ENCODE data around the gene VPS11.
A peak's percentile ranks its signal among the peaks of the same experiment; 100 is the strongest.

The VPS11 gene

DNA sequence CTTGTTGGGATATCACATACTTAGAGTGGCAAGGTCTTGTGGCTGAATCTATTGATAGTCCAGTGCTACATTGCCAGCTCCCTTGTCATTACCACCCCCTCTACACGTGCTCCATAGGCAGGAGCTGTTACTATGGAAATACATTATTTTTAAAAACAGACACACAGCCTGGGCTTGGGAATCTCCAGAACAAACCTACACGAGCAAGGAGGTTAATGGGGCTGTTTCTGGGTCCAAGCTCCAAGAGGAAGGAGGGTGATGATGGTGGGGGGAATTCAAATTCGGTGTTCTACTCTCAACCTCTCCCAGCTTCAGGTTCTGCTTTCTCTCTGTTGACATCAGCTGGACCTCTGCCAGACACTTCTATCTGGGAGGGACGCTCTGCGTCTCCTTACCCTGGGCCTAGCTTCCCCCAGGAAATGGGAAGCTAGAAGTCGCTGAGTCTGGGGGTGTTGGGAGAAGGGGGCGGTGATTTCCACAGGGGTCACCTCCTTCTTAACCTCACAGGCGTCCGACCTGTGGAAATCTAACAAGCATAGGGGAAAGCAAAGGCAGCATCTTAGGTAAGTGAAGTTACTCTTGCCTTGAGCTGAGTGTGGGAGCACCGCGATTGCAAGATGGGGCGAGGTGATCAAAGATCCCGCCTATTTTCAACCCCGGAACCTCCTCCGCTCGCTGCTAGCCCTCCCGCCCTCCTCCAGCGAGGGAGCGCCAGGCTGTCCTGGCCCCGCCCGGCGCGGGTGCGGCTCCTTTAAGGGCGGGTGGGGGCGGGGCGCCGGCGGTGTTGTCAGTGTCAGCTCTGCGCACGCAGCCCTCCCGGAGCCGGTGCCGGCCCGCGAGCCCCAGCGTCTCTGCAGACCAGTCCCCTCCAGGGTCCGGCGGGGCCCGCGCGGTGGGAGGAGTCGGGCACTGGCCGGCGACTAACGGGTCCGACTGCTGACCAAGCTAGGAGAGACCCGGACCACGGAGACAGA, 39.2 kb downstream of the VPS11 start, which contains the start of gene C2CD2L:
Gene C2CD2L, plus strand, starts transcription at position 781 of the 974 bp plus-strand sequence. CDS start 398 bp downstream, outside the sequence.
- peak; percentile 86 to 88 for DNase-seq

DNA sequence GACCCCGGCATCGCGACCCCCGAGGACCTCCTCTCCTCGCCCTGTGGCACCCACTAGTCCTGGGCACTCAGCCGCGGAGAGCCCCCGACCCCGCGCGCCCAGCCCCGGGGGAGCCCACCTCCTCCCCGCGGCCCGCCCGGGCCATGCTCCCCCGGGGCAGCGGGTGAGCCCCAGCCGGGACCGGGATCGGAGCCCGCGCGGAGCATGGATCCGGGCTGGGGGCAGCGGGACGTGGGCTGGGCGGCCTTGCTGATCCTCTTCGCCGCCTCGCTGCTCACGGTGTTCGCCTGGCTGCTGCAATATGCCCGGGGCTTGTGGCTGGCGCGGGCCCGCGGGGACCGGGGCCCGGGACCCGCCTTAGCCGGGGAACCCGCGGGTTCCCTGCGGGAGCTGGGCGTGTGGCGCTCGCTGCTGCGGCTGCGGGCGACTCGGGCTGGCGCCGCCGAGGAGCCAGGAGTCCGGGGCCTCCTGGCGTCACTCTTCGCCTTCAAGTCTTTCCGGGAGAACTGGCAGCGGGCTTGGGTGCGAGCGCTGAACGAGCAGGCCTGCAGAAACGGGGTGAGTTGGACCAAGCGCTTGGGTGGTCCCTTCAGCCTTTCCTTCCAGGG, 40.0 kb downstream of the VPS11 start:
- DNase-seq, result no peak

DNA sequence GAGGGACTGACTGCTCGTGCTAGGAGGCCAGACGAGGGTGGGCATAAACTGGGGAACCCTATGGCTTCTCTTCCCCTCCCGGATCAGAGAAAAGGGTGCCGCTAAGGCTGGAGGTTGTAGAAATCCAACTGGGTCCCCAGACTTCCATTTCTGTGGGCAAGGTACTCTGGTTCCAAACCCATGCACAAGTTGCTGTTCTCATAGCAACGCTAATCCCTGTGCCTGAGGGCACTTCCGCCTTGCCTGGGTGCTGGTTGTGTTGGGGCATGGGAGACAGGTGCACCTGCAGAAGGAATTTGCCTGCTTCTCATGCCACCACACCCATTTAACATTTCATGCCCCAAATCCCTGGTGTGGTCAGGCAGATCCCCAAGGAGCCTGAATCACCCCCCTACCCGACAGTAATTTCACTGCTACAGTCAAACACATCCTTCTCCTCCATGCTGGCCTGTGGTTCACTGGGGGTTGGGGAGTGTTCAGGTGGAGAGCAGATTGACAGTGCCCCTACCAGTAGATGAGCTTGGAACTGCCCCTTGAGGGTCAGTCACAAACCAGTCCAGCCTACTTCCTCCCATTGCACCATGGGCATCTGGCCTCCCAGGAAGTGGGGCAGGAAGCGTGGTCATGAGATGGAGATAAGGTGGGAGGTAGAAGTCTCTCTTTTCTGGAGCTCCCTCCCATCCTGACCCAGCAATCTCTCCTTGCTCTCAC, 40.7 kb downstream of the VPS11 start:
- DNase-seq, result peak; percentile 65 to 73

DNA sequence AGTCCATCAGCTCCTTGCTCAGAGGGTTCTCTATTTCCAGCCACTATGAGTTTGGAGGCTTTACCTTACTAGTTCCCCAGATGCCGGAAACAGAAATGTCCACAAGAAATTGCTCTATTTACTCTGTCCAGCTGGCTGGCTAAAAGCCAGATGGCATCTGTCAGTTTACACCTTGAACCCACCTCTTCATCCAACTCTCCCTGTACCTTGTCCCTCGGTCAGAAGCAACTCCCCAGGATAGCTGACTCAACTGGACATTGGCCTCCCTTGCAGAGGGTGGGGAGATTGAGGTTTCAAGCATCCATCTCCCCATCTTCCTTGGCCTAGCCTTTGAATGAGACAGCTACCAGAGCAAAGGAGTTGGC, 41.2 kb downstream of the VPS11 start:
- DNase-seq, result no peak

DNA sequence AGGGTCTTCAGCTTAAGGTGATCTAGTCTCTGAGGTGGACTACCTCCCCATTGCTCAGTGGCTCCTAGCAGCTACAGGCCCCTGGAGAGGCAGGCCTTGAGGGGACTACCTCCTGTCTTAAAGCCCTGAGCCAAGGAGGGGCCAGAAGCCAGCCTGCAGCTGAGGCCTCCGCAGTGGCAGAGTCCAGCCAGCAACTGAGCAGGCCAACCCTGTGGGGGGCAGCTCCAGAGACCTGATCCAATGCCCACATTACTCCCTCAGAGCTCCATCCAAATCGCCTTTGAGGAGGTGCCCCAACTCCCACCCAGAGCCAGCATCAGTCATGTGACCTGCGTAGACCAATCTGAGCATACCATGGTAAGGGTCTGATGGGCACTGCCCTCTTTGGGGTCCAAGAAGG, 42.2 kb downstream of the VPS11 start:
- DNase-seq, result no peak

DNA sequence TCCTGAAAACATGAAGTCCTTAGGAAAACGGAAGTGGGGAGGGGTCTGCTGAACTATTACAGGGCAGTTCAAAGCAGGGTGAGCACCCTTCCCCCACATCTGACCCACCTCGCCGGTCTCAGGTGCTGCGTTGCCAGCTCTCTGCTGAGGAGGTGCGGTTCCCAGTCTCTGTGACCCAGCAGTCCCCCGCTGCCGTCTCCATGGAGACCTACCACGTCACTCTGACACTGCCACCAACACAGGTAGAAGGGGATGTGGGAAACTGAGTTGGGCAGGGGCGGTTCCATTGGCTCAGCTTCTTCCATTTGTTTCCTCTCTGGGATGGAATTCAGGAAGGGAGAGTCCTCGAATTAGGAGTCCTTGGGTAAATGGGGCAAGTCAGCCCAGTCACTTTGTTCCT, 42.8 kb downstream of the VPS11 start:
- no peak for DNase-seq

DNA sequence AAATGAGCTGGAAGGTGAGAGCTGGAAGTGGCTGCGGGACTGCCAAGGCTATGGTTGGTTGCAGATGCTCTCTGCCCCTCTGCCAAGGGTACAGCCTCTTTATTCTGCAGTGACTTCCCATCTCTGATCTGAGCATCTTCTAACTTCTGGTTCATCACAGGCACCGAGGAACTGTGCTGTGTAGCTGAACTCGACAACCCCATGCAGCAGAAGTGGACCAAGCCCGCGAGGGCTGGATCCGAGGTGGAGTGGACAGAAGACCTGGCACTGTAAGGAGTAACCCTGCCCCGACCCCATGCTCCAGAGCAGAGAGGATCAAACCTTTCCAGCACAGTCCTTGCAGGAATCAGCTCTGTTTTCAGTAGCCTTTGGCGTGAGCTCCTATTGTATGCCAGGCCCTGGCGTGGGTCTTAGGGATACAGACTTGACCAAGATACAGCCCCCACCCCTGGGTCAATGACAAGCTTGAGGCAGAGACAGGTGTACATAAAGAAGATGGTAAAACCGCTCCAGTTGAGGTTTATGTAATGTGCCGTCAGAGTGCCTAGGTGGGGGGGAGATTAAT, 43.8 kb downstream of the VPS11 start:
- no peak for DNase-seq

DNA sequence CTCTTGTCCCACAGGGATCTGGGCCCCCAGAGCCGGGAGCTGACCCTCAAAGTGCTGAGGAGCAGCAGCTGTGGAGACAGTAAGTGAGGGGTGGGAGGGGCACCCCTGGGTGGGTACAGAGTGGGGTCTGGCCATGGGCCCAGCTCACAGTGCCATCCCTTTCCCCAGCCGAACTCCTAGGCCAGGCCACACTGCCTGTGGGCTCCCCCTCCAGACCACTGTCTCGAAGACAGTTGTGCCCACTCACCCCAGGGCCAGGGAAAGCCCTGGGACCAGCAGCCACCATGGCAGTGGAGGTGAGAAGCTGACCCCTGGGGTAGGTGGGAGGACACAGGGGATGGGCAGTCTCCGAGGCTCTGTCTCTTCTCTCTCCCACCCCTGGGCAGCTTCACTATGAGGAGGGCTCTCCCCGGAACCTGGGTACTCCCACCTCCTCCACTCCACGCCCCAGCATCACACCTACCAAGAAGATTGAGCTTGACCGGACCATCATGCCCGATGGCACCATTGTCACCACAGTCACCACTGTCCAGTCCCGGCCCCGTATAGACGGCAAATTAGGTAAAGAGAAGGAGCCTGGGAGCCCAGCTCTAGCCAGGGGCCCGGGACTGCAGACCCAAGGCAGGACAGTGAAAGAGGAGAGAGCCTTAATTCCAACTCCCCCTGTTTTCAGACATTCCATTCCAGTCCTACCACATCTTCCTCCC, 44.8 kb downstream of the VPS11 start:
- DNase-seq, result no peak

DNA sequence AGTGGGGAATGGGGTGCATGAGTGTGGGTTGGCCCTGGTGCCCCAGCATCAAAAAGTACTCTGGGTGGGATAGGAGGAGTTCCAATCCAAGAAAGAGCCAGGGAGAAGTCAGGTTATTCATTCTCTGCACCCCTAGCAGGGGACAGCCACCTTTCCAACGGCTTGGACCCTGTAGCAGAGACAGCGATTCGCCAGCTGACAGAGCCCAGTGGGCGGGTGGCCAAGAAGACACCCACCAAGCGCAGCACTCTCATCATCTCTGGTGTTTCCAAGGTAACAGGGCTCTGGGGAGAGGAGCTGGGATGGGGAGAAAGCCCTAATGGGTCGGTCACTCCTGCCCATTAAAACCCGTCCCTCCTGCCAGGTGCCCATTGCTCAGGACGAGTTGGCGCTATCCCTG, 46.1 kb downstream of the VPS11 start:
- no peak for DNase-seq

DNA sequence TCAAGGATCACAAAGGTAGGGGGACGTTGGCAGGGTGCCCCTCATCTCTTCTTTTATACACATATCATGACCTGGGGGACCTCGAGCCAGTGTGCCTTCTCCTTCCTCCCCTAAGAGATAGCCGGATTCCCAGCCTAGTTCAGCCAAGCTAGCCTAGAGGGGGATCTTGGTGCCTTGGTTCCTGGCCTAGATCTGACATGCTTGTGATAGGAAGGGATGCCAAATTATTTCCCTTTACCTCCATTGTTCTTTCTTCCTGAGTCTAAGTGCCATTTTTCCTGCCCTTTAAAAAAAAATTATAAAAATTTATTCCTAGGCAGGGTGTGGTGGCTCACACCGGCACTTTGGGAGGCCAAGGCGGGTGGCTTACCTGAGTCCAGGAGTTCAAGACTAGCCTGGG, 46.7 kb downstream of the VPS11 start:
- no peak for DNase-seq

DNA sequence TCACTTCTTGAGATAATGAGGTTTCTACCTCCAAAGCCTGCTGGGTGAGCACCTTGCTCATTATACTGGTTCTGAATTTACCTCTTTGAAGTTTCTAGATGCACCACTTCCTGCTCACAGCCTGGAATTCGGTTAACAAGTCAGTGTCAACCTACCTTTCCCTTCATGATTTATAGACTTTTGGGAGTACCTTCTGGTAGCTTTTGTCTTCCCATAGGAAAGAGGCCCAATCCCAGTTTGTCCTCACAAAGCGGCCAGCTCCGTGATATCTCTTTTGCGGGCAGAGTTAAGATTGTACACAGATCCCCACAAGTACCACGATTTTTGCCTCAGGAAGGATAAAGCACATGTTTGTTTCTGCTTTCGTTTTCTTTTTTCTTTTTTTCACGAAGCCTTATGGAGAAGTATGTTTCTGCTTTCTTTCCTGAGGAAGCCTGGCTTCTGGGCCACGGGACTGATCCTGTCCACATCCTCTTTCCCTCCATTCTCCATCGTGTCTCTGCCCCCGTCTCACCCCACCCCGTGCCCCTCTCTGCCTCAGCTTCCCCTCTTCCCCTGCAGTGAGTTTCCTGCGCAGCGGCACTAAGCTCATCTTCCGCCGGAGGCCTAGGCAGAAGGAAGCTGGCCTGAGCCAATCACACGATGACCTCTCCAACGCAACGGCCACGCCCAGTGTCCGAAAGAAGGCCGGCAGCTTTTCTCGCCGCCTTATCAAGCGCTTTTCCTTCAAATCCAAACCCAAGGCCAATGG, 48.0 kb downstream of the VPS11 start:
- no peak for DNase-seq

DNA sequence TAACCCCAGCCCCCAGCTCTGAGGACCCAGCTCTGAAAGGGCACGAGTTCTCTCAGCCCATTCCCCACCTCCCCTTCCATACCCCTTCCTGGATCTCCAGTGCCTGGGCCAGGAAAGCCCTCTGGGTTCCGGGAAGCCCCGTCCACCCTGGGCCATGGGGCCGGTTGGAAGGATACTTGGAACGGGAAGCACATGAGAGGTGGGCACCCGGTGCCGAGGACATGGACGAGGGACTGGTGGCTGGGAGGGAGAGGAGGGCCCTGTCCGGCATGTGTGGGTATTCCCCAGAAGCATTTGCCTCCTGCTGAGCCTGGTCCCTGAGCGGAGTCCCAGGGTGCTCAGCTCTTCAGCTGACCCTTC, 48.6 kb downstream of the VPS11 start:
- no peak for DNase-seq

DNA sequence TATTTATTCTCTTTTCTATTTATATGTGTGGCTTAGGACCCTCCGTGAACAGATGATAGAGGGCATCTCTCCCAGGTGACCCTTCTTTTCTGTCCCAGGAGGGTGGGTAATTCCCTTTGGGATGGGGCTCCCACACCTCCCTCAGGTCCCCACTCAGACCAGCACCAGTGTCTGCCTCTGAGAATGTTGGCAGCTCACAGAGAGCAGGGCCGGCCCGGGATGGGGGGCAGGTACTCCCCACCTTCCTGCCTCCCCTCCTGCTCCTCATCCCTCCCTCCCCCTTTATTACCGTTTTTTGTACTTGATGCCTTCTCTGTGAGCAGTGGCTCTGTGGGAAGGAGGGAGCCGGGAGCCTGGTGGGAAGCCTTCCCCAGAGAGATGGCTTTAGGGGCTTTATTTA, 49.0 kb downstream of the VPS11 start:
- no peak for DNase-seq

DNA sequence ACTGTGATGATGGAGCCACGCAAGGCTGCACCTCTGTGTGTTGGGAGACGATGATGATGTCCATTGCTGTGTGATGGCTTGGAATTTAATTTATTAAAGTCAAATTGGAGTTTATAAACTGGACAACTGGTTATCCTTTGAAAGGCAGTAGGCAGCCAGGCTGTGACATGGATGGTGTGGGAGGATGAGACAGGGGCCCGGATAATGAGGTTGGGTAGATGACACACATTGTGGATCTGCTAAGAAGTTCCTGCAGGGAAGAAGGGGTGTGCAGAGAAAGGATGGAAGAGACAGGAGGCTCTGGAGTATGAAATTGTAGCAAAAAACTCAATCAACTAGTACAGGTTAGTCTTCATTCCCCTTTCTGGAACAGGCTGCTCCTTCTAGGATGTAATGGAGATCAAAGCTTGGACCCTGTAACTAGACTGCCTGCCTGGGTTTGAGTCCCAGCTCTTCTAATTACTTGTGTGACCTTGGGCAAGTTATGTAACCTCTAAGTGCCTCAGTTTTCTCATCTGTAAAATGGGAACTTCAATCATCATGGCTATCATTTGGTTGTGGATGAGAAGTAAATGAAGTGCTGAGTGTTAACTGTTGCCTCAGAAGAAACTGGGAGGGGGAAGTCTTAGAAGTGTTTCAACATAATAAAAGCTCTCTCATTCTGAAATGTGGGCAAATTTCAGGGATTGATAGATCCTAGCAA, 49.5 kb downstream of the VPS11 start:
- no peak for DNase-seq

DNA sequence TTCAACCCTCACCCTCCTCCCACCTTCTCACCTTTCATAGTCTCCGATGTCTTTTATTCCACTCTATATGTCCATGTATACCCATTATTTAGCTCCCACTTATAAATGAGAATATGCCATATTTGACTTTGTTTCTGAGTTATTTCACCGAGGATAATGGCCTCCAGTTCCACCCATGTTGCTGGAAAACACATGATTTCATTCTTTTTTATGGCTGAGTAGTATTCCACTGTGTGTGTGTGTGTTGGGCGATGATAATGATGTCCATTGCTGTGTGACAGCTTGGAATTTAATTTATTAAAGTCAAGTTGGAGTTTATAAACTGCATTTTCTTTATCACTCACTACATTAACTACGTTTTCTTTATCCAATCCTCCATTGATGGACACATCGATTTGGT, 50.6 kb downstream of the VPS11 start:
- no peak for DNase-seq

DNA sequence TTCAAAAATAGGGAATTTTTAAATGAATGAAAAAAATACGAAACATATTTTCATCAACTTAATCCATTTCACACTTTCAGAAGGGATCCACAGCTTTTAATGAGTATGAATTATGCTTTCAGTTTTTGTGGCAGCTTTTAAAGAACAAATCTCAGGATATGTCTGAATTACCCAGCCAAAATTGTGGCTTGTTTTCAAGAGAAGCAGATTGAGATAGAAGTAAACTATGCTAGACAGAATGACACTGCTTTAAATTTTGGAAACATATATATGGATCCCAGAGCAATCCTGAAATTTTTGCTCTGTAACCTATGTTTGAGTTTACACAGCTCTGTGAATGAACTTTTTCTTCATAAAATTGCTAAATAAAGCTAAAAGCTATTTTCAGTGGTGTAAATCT, 51.3 kb downstream of the VPS11 start:
- no peak for DNase-seq

DNA sequence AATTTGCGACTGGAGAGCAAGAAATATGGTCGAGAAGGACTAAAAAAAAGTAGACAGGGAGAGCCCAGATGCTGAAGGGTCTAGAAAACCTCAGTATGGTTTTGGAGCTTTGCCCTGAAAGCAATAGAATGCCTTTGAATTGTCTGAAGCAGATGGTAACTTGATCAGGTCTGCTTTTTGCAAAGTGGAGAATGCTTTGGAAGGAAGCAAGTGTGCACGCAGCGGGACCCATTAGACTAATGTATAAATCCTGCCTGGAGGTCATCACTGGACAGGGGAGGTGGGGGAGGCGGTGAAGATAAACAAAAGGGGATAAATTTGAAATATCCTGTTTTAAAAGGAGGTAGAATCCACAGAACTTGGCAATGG, 53.0 kb downstream of the VPS11 start:
- DNase-seq, result no peak

DNA sequence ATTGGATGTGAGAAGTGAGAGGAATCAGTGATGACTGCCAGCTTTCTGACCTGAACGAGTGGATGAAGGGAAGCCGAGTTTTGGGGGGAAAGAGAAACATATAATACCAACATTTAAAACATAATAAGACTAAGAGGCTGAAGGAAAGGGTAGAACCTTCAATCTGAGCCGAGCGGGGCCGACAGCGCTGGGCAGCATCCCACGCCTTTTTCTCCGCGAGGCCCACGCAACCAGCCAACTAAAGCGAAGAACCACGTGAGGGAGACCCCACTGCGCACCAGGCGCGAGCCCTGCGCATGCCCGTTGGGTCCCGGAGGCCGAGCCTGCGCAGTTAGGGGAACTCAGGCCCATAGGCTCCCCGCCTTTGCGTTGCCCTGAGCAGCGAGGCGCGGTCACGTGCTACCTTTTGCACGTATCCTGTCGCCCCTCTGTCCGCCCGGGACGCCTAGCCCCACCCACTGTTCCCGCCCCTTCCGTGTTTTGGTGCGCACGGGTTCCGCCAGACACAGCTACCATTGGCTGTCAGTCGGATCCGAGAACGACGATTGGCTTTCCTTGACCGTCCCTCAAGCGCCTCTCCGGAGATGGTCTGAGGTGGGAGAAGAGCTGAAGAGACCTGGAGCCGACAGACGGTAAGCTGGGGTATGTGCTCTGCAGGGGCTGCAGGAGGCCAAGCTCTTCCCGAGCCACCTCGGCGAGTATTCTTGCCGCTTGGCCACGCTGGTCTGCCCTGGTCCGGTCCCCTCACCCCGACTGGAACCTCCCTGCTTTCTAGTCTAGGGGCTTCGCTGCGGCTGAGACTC, 53.6 kb downstream of the VPS11 start, which contains the start of gene HINFP:
Gene HINFP, plus strand, starts transcription at position 573 of the 803 bp plus-strand sequence. CDS start 5,365 bp downstream, outside the sequence.
- peak; percentile 96 to 98 for DNase-seq

DNA sequence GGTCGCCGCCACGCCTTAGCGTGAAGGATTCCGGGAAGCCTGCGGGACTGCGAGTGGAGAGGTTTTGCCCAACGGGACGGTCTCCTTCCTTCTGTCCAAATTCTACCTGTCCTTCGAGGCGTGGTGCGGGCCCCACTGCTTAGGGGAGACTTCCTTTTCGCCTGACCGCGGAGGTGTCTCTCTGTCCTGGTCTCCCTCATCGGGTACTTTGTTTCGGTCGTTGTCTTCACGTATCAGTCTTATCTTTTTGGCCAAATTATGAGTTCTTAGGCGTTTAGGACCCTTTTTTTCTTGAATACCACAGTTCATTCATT, 54.1 kb downstream of the VPS11 start:
- DNase-seq, result no peak

DNA sequence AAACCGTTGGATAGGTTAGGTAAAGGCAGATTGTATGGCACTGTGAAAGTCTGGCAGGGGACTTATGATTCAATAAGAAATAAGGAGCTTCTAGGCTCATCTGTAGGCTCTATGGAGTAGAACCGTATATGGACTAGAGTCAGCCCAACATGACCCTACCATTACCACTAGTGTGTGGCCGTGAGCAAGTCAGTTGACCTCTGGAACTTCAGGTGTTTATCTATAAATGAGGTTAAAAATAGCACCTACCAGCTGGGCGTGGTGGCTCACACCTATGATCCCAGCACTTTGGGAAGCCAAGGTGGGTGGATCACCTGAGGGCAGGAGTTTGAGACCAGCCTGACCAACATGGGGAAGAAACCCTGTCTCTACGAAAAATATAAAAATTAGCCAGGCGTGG, 58.2 kb downstream of the VPS11 start:
- DNase-seq, result no peak

Data from AML-193 (cell line).